ENCODE measurements around the gene CBFA2T2.

The CBFA2T2 gene

GRCh38 chr20:33658510-33658909, 168.6 kb downstream of the CBFA2T2 start:
- no peaks in the 10 kb centered on the region for H3K9me3 ChIP-seq (ENCODE audit: insufficient read depth, low read length, severe bottlenecking)
- H3K27ac ChIP-seq (ENCODE audit: low read length), result no peak overlapping the region
- no peak overlapping the region for H2AFZ ChIP-seq (ENCODE audit: low read depth, low read length)
- H3K36me3 ChIP-seq (ENCODE audit: insufficient read depth, low read length), result peaks cover 3% of the 10 kb centered on the region; the same call in 1 of the 2 replicates
- no peaks in the 10 kb centered on the region for H3K27me3 ChIP-seq (ENCODE audit: insufficient read depth, low read length, poor library complexity)
- no peaks in the 10 kb centered on the region for H4K20me1 ChIP-seq (ENCODE audit: insufficient read depth, low read length)
- ATAC-seq (ENCODE audit: insufficient read depth, low read depth), result no peak
- H3K4me3 ChIP-seq (ENCODE audit: low read depth in 1 of 2, low read length in 2 of 2), result no peak overlapping the region
- TF ChIP-seq EZH2 (IDR thresholded peaks at IDR 0.05; ENCODE audit: borderline replicate concordance, low read depth, low read length, severe bottlenecking) (no peak), CTCF (IDR thresholded peaks at IDR 0.05; ENCODE audit: borderline replicate concordance, extremely low read depth, low read length, poor library complexity, severe bottlenecking) (no peak)
- DNase-seq, result no peak
- H3K4me1 ChIP-seq (ENCODE audit: insufficient read depth, low read length), result peaks cover 10% of the 10 kb centered on the region
- H3K9ac ChIP-seq (ENCODE audit: low read depth, low read length), result no peak overlapping the region
- H3K79me2 ChIP-seq (ENCODE audit: insufficient read depth, low read length), result no peaks in the 10 kb centered on the region
- H3K4me2 ChIP-seq (ENCODE audit: insufficient read depth, low read length), result no peak overlapping the region

- Histone ChIP-seq H4K20me1 (ENCODE audit: insufficient read depth, low read length) (no peaks in the 10 kb centered on the region), H3K9me3 (ENCODE audit: insufficient read depth, low read length, severe bottlenecking) (no peaks in the 10 kb centered on the region), H3K4me3 (ENCODE audit: low read depth in 1 of 2, low read length in 2 of 2) (no peak overlapping the region), H3K79me2 (ENCODE audit: insufficient read depth, low read length) (no peaks in the 10 kb centered on the region), H3K27ac (ENCODE audit: low read length) (no peak overlapping the region), H3K36me3 (ENCODE audit: insufficient read depth, low read length) (peaks cover 3% of the 10 kb centered on the region; the same call in 1 of the 2 replicates), H3K4me1 (ENCODE audit: insufficient read depth, low read length) (peaks cover 12% of the 10 kb centered on the region), H3K9ac (ENCODE audit: low read depth, low read length) (no peak overlapping the region), H3K27me3 (ENCODE audit: insufficient read depth, low read length, poor library complexity) (no peaks in the 10 kb centered on the region), H2AFZ (ENCODE audit: low read depth, low read length) (no peak overlapping the region), H3K4me2 (ENCODE audit: insufficient read depth, low read length) (no peak overlapping the region)
- DNase-seq (no peak), ATAC-seq (ENCODE audit: insufficient read depth, low read depth) (no peak)
- no peak for TF ChIP-seq EZH2 (IDR thresholded peaks at IDR 0.05; ENCODE audit: borderline replicate concordance, low read depth, low read length, severe bottlenecking)
- TF ChIP-seq CTCF (IDR thresholded peaks at IDR 0.05; ENCODE audit: borderline replicate concordance, extremely low read depth, low read length, poor library complexity, severe bottlenecking), result no peak
These were observed 169.0 kb downstream of the CBFA2T2 start for GRCh38 chr20:33658929-33659328.

GRCh38 chr20:33659341-33660034, 169.6 kb downstream of the CBFA2T2 start:
- DNase-seq (no peak), ATAC-seq (ENCODE audit: insufficient read depth, low read depth) (no peak)
- Histone ChIP-seq H3K36me3 (ENCODE audit: insufficient read depth, low read length) (peaks cover 3% of the 10 kb centered on the region; the same call in 1 of the 2 replicates), H3K4me1 (ENCODE audit: insufficient read depth, low read length) (peaks cover 18% of the 10 kb centered on the region), H3K9ac (ENCODE audit: low read depth, low read length) (no peak overlapping the region), H4K20me1 (ENCODE audit: insufficient read depth, low read length) (no peaks in the 10 kb centered on the region), H2AFZ (ENCODE audit: low read depth, low read length) (no peak overlapping the region), H3K9me3 (ENCODE audit: insufficient read depth, low read length, severe bottlenecking) (no peaks in the 10 kb centered on the region), H3K79me2 (ENCODE audit: insufficient read depth, low read length) (no peaks in the 10 kb centered on the region), H3K4me3 (ENCODE audit: low read depth in 1 of 2, low read length in 2 of 2) (no peak overlapping the region), H3K4me2 (ENCODE audit: insufficient read depth, low read length) (no peak overlapping the region), H3K27ac (ENCODE audit: low read length) (no peak overlapping the region), H3K27me3 (ENCODE audit: insufficient read depth, low read length, poor library complexity) (no peaks in the 10 kb centered on the region)
- TF ChIP-seq EZH2 (IDR thresholded peaks at IDR 0.05; ENCODE audit: borderline replicate concordance, low read depth, low read length, severe bottlenecking) (no peak), CTCF (IDR thresholded peaks at IDR 0.05; ENCODE audit: borderline replicate concordance, extremely low read depth, low read length, poor library complexity, severe bottlenecking) (no peak)

All from DND-41 (cell line).